ENCODE data around the gene SLC6A7. TPM values are rescaled to one million over a fixed set of nuclear protein-coding genes. Genes with fewer than 3 reads are reported as not detected.

SLC6A7 gene
- total RNA-seq, 1 experiment from 2014 or later, result not detected

GRCh38 chr5:150213530-150213929 lies 23.7 kb downstream of the SLC6A7 start:
- ChIA-PET CTCF (no interaction called here), POLR2A (ENCODE audit: unreplicated experiment) (no interaction called here)
- no peaks in the 10 kb centered on the region for H3K27me3 ChIP-seq (ENCODE audit: insufficient read depth, low read depth)
- TF ChIP-seq EZH2 (IDR thresholded peaks at IDR 0.05; ENCODE audit: low read depth) (no peak), CTCF (conservative IDR thresholded peaks at IDR 0.05) (no peak)
- peaks cover 12% of the 10 kb centered on the region; the same call in 1 of the 2 replicates for H3F3A ChIP-seq (ENCODE audit: insufficient read depth, low read depth)
- no peaks in the 10 kb centered on the region for H3K79me2 ChIP-seq (ENCODE audit: low read depth)
- intact Hi-C loops (cut with micrococcal nuclease; ENCODE audit: unreplicated experiment), result loop anchor here (10.0 kb wide), 1 partner anchor 169 kb away; no protein-coding TSS in a partner anchor
- H3K4me1 ChIP-seq (replicated peaks; ENCODE audit: insufficient read depth), result peaks cover 23% of the 10 kb centered on the region
- DNase-seq, result no peak
- no peak overlapping the region for H2AFZ ChIP-seq
- H3K4me2 ChIP-seq, result no peak overlapping the region
- H3K27ac ChIP-seq, result no peak overlapping the region
- no peaks in the 10 kb centered on the region for H4K20me1 ChIP-seq (ENCODE audit: insufficient read depth)
- H3K9me2 ChIP-seq (ENCODE audit: insufficient read depth), result no peaks in the 10 kb centered on the region
- BruUV-seq (replicated peaks), result no TSS peak
- no peaks in the 10 kb centered on the region for H3K9me3 ChIP-seq (ENCODE audit: insufficient read depth, low read depth)
- no peaks in the 10 kb centered on the region for H3K36me3 ChIP-seq (ENCODE audit: low read depth)
- no peak overlapping the region for H3K4me3 ChIP-seq

GRCh38 chr5:150214289-150214688 lies 24.4 kb downstream of the SLC6A7 start:
- no peaks in the 10 kb centered on the region for H3K79me2 ChIP-seq (ENCODE audit: low read depth)
- DNase-seq, result no peak
- H3K27me3 ChIP-seq (ENCODE audit: insufficient read depth, low read depth), result no peaks in the 10 kb centered on the region
- peaks cover 15% of the 10 kb centered on the region for H3K4me1 ChIP-seq (replicated peaks; ENCODE audit: insufficient read depth)
- no peaks in the 10 kb centered on the region for H4K20me1 ChIP-seq (ENCODE audit: insufficient read depth)
- no peak overlapping the region for H2AFZ ChIP-seq
- no peaks in the 10 kb centered on the region for H3K9me3 ChIP-seq (ENCODE audit: insufficient read depth, low read depth)
- no peaks in the 10 kb centered on the region for H3K36me3 ChIP-seq (ENCODE audit: low read depth)
- BruUV-seq (replicated peaks), result no TSS peak
- intact Hi-C loops (cut with micrococcal nuclease; ENCODE audit: unreplicated experiment), result loop anchor here (10.0 kb wide), 1 partner anchor 169 kb away; no protein-coding TSS in a partner anchor
- CTCF ChIA-PET, result no interaction called here
- H3K4me2 ChIP-seq, result no peak overlapping the region
- peaks cover 7% of the 10 kb centered on the region; the same call in 1 of the 2 replicates for H3F3A ChIP-seq (ENCODE audit: insufficient read depth, low read depth)
- H3K9me2 ChIP-seq (ENCODE audit: insufficient read depth), result no peaks in the 10 kb centered on the region
- no peak for TF ChIP-seq EZH2 (IDR thresholded peaks at IDR 0.05; ENCODE audit: low read depth)
- TF ChIP-seq CTCF (conservative IDR thresholded peaks at IDR 0.05), result no peak
- no peak overlapping the region for H3K4me3 ChIP-seq
- no peak overlapping the region for H3K27ac ChIP-seq
- POLR2A ChIA-PET (ENCODE audit: unreplicated experiment), result no interaction called here

- H3K4me3 ChIP-seq, result no peak overlapping the region
- no peak overlapping the region for H3K4me2 ChIP-seq
- CTCF ChIA-PET, result interaction anchor here (0.7 kb wide), 1 partner anchor 134 kb away, joined by 4 read pairs; no protein-coding TSS in a partner anchor
- no peak for TF ChIP-seq CTCF (conservative IDR thresholded peaks at IDR 0.05)
- TF ChIP-seq EZH2 (IDR thresholded peaks at IDR 0.05; ENCODE audit: low read depth), result no peak
- H3K27ac ChIP-seq, result no peak overlapping the region
- intact Hi-C loops (cut with micrococcal nuclease; ENCODE audit: unreplicated experiment), result loop anchor here (5.0 to 10.0 kb wide), 2 partner anchors 171 to 579 kb away; no protein-coding TSS in a partner anchor
- H3K4me1 ChIP-seq (replicated peaks; ENCODE audit: insufficient read depth), result 0 out of 2 replicates have a peak, but pooled peaks cover 7% of the 10 kb centered on the region
- H4K20me1 ChIP-seq (ENCODE audit: insufficient read depth), result no peaks in the 10 kb centered on the region
- POLR2A ChIA-PET (ENCODE audit: unreplicated experiment), result no interaction called here
- H3K27me3 ChIP-seq (ENCODE audit: insufficient read depth, low read depth), result no peaks in the 10 kb centered on the region
- H3K36me3 ChIP-seq (ENCODE audit: low read depth), result no peaks in the 10 kb centered on the region
- H3K79me2 ChIP-seq (ENCODE audit: low read depth), result no peaks in the 10 kb centered on the region
- no peak for DNase-seq
- no peak overlapping the region for H2AFZ ChIP-seq
- no peaks in the 10 kb centered on the region for H3K9me2 ChIP-seq (ENCODE audit: insufficient read depth)
- BruUV-seq (replicated peaks), result no TSS peak
- no peaks in the 10 kb centered on the region for H3K9me3 ChIP-seq (ENCODE audit: insufficient read depth, low read depth)
- no peaks in the 10 kb centered on the region for H3F3A ChIP-seq (ENCODE audit: insufficient read depth, low read depth)
These were observed 26.4 kb downstream of the SLC6A7 start for GRCh38 chr5:150215979-150216944.

Measured in PC-9 (cell line).